Gastrocnemius medialis (tissue), 4 donors: ENCODE results near the gene PRKG1. TPM values are rescaled to one million over a fixed set of nuclear protein-coding genes. Genes with fewer than 3 reads are reported as not detected.

Source experiments
- ATAC-seq, 2 donors: fragments of 150-250 bp; one replicate each; pipeline ENCODE4 v1.9.1; 2016
- DNase-seq, 2 donors: peaks; one replicate each; pipeline ENCODE4 v3.0.0-alpha.2; 2019
- H3K27ac ChIP-seq, 4 donors: fragments of 200-600 bp; sonication (generic); 1 replicate in 1 of 4; 2 replicates in 3 of 4; pipeline ENCODE4 v1.5.1; 2016 to 2018; ENCODE audit warnings: mild to moderate bottlenecking in 2 of 4, moderate library complexity in 1 of 4
- H3K27me3 ChIP-seq, 3 donors: fragments of 200-600 bp; sonication (generic) in 2 of 3; 1 replicate in 1 of 3; 2 replicates in 2 of 3; pipeline versions ENCODE4 v1.5.1 to v1.6.0; 2016 to 2019; ENCODE audit warnings: mild to moderate bottlenecking in 1 of 3, moderate library complexity in 1 of 3
- H3K36me3 ChIP-seq, 2 donors: fragments of 200-600 bp; sonication (generic) in 1 of 2; one replicate each; pipeline ENCODE4 v1.5.1; 2017 to 2018
- H3K4me1 ChIP-seq, 2 donors: fragments of 200-600 bp; sonication (generic) in 1 of 2; one replicate each; pipeline ENCODE4 v1.5.1; 2016 to 2017; ENCODE audit warnings: mild to moderate bottlenecking in 2 of 2
- H3K4me3 ChIP-seq, 4 donors: fragments of 200-600 bp; sonication (generic) in 3 of 4; 1 replicate in 1 of 4; 2 replicates in 3 of 4; pipeline ENCODE4 v1.5.1; 2016 to 2019; ENCODE audit warnings: mild to moderate bottlenecking in 2 of 4
- H3K9me3 ChIP-seq, 3 donors: fragments of 200-600 bp; sonication (generic) in 2 of 3; 1 replicate in 1 of 3; 2 replicates in 2 of 3; pipeline ENCODE4 v1.5.1; 2016 to 2019
- CTCF ChIP-seq, 5 experiments: fragments of 450-650 bp in 3 of 5; fragments of 200-600 bp in 2 of 5; sonication (generic) in 2 of 5; IDR thresholded peaks in 4 of 5; conservative IDR thresholded peaks in 1 of 5; 1 replicate in 4 of 5; 2 replicates in 1 of 5; pipeline ENCODE4 v1.5.1; 2016 to 2019; ENCODE audit warnings: antibody characterized with exemption in 5 of 5, mild to moderate bottlenecking in 3 of 5, moderate library complexity in 3 of 5
- POLR2A ChIP-seq, 2 donors: fragments of 450-650 bp; IDR thresholded peaks; one replicate each; pipeline ENCODE4 v1.6.1; 2017; ENCODE audit warnings: antibody characterized with exemption in 2 of 2, mild to moderate bottlenecking in 2 of 2, moderate library complexity in 2 of 2
- in situ Hi-C, 4 donors: fragments of 200-750 bp; cut with MboI; loops; one replicate each; pipeline versions ENCODE4 v1.15.0 to v1.8.0; 2017; ENCODE audit warnings: low sequenced_read_pairs in 4 of 4
- intact Hi-C: fragments of 100-400 bp; cut with DNase I; formaldehyde crosslinking; loops from one replicate; pipeline ENCODE4 v1.15.1; 2023; ENCODE audit warnings: low total_unique reads
- total RNA-seq, 4 donors: library from RNA; depleted of rRNA; stranded (reverse); fragments of >200 nt; gene quantifications; one replicate each; pipeline versions ENCODE4 v1.1.0 to v1.2.3, GENCODE V29; 2016

The PRKG1 gene
- total RNA-seq, 4 donors from 2014 or later = 10.4 to 39.4 (median 25.1) TPM

DNA sequence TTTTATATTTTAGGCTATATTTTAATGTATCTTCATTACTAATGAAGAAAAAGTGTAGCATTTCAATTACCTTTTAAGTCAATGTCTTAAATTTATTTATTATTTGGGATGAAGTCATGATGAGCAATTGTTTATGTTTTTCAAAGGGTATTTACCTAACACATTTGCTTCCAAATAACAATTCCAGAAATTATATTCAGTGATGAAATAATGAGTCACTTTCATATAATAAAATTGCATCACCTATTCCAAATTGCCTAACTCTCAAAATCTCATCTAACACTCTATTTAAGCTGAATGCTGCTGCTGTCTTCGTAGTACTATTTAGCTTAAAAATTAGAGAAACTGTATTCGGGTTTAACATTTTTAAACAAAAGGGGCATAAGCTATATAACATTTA is 97.7 kb downstream of the PRKG1 start:
- TF ChIP-seq POLR2A (IDR thresholded peaks at IDR 0.05) (no peak), CTCF (IDR thresholded peaks at IDR 0.05 in 4 of 5, conservative IDR thresholded peaks at IDR 0.05 in 1 of 5) (no peak)
- Histone ChIP-seq H3K27me3 (no peaks in the 10 kb centered on the region), H3K9me3 (no peaks in the 10 kb centered on the region), H3K36me3 (no peaks in the 10 kb centered on the region), H3K4me3 (no peak overlapping the region), H3K27ac (no peak overlapping the region), H3K4me1 (peaks cover 5 to 10% of the 10 kb centered on the region in 2 donors)
- DNase-seq (no peak), ATAC-seq (peak; percentile 62 to 65)
- intact Hi-C loops (no loop called here), in situ Hi-C loops (no loop called here)

GRCh38 chr10:51176976-51177695 is 102.8 kb downstream of the PRKG1 start:
- Histone ChIP-seq H3K27ac (no peak overlapping the region), H3K4me3 (no peak overlapping the region), H3K4me1 (peaks cover 2 to 9% of the 10 kb centered on the region in 2 donors), H3K36me3 (no peaks in the 10 kb centered on the region), H3K9me3 (no peaks in the 10 kb centered on the region), H3K27me3 (no peaks in the 10 kb centered on the region)
- intact Hi-C loops = no loop called here
- in situ Hi-C loops = no loop called here
- TF ChIP-seq CTCF (IDR thresholded peaks at IDR 0.05 in 4 of 5, conservative IDR thresholded peaks at IDR 0.05 in 1 of 5) = no peak
- no peak for TF ChIP-seq POLR2A (IDR thresholded peaks at IDR 0.05)
- DNase-seq (no peak), ATAC-seq (no peak)

DNA sequence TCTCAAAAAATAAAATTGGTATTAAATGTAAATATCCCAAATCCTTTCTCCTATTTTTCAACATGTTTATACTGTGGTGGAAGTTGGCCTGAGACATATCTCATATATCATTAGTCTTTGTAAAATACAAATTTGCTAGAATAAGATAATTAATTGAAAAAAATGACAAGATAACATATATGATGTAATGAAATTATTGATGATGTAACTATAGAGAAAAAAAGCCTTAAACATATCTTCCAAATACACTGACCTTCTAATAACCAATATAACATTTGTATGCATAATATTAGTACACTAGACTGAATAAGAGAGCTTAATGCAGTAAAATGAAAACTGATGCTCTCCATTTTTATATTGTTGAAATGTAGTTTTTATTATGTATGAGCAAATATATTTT is 104.3 kb downstream of the PRKG1 start:
- H3K9me3 ChIP-seq = no peaks in the 10 kb centered on the region
- in situ Hi-C loops = no loop called here
- no peaks in the 10 kb centered on the region for H3K36me3 ChIP-seq
- H3K27ac ChIP-seq = no peak overlapping the region
- intact Hi-C loops = no loop called here
- ATAC-seq = no peak
- TF ChIP-seq CTCF (IDR thresholded peaks at IDR 0.05 in 4 of 5, conservative IDR thresholded peaks at IDR 0.05 in 1 of 5) (no peak), POLR2A (IDR thresholded peaks at IDR 0.05) (no peak)
- DNase-seq = no peak
- peaks cover 0 to 9% of the 10 kb centered on the region in 2 donors for H3K4me1 ChIP-seq
- H3K27me3 ChIP-seq = no peaks in the 10 kb centered on the region
- no peak overlapping the region for H3K4me3 ChIP-seq

- intact Hi-C loops = no loop called here
- Histone ChIP-seq H3K4me1 (peaks cover 0 to 9% of the 10 kb centered on the region in 2 donors), H3K27ac (no peak overlapping the region), H3K4me3 (no peak overlapping the region), H3K27me3 (no peaks in the 10 kb centered on the region), H3K36me3 (no peaks in the 10 kb centered on the region), H3K9me3 (no peaks in the 10 kb centered on the region)
- no peak for TF ChIP-seq CTCF (IDR thresholded peaks at IDR 0.05 in 4 of 5, conservative IDR thresholded peaks at IDR 0.05 in 1 of 5)
- no peak for DNase-seq
- in situ Hi-C loops = no loop called here
- no peak for ATAC-seq
These were observed 105.9 kb downstream of the PRKG1 start for GRCh38 chr10:51180141-51180540.

DNA sequence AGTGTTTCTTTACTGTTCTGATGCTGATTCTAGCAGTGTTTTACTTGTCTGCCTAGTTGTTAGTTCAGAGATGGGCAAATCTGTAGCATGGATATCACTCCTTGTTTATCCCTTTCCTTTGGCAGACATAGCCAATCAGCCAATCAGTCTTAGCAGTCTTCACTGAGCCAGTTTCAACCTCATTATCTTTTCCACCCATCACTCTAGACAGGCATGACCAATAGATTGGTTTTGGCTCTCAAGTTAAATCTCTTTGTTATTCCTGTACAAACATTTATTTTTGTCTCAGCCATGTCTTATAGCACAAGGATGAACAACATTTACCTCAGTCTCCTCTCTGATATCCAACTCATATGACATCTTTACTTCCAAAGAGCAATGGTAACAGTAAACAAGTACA is 109.5 kb downstream of the PRKG1 start:
- no peak for ATAC-seq
- Histone ChIP-seq H3K4me1 (peaks cover 23 to 24% of the 10 kb centered on the region in 2 donors), H3K27me3 (no peaks in the 10 kb centered on the region), H3K36me3 (no peaks in the 10 kb centered on the region), H3K27ac (no peak overlapping the region), H3K9me3 (no peaks in the 10 kb centered on the region), H3K4me3 (no peak overlapping the region)
- no peak for DNase-seq
- in situ Hi-C loops (no loop called here), intact Hi-C loops (no loop called here)
- TF ChIP-seq CTCF (IDR thresholded peaks at IDR 0.05 in 4 of 5, conservative IDR thresholded peaks at IDR 0.05 in 1 of 5) = no peak
- TF ChIP-seq POLR2A (IDR thresholded peaks at IDR 0.05) = no peak
